Measurements from ENCODE around the gene TSACC. TPM values are rescaled to one million over a fixed set of nuclear protein-coding genes. Genes with fewer than 3 reads are reported as not detected.

The TSACC gene
- total and polyA plus RNA-seq, 4 donors, result 0.28 to 2.7 (median 0.60) TPM; not detected in 1

DNA sequence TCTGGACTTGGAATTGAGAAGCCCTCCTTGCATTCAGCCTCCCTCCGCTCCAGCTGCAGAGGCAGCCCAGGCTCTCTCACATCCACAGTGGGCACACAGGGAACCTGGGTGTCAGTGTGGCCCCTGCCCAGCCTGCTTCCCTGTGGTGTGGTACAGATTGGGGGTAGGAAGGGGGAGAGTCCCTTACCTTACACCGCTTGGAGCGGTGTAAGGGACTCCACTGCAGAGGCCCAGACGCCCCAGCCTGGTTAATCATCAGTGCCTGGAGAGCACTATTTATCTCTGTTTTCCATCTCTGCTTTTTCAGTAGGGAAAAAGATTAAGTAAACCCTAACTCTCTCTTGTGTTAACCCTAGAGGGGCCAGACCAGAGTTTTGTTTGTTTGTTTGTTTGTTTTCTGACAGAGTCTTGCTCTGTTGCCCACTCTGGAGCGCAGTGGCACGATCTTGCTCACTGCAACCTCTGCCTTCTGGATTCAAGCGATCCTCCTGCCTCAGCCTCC, 29.9 kb downstream of the TSACC start:
- Histone ChIP-seq H3K4me1 (ENCODE audit: control insufficient read depth in 4 of 4, insufficient read depth in 4 of 4, low read length in 3 of 4) (peaks cover 0 to 8% (median 4%) of the 10 kb centered on the region in 4 donors), H3K36me3 (ENCODE audit: control insufficient read depth in 4 of 4, insufficient read depth in 3 of 4, low read depth in 1 of 4, low read length in 3 of 4) (no peaks in the 10 kb centered on the region), H3K9me3 (ENCODE audit: control insufficient read depth in 4 of 4, low read length in 3 of 4) (no peaks in the 10 kb centered on the region), H3K27me3 (ENCODE audit: control insufficient read depth in 4 of 4, insufficient read depth in 4 of 4, low read length in 3 of 4) (no peaks in the 10 kb centered on the region), H3K4me3 (ENCODE audit: low read depth in 1 of 3, low read length in 3 of 3) (no peak overlapping the region), H3K27ac (ENCODE audit: low read depth in 1 of 2, low read length in 2 of 2) (no peak overlapping the region), H3K9ac (ENCODE audit: low read depth in 1 of 2, low read length in 2 of 2) (no peak overlapping the region)
- no peak for DNase-seq (ENCODE audit: low spot score)
- WGBS, result 83% methylated on average over 7 of the region's 7 CpGs
- TF ChIP-seq YY1 (IDR thresholded peaks at IDR 0.05) (no peak), FOXA2 (IDR thresholded peaks at IDR 0.05) (no peak), NR2F2 (IDR thresholded peaks at IDR 0.05) (no peak), GABPA (IDR thresholded peaks at IDR 0.05 in 1 of 2, conservative IDR thresholded peaks at IDR 0.05 in 1 of 2) (no peak), HNF4G (IDR thresholded peaks at IDR 0.05) (no peak), ATF3 (IDR thresholded peaks at IDR 0.05) (no peak), RAD21 (IDR thresholded peaks at IDR 0.05) (no peak), RXRA (IDR thresholded peaks at IDR 0.05) (no peak), SP1 (IDR thresholded peaks at IDR 0.05) (no peak), EGR1 (IDR thresholded peaks at IDR 0.05; ENCODE audit: low read depth in 2 of 2) (no peak), HNF4A (conservative IDR thresholded peaks at IDR 0.05) (no peak), TAF1 (conservative IDR thresholded peaks at IDR 0.05) (no peak), FOXA1 (IDR thresholded peaks at IDR 0.05) (no peak), JUND (IDR thresholded peaks at IDR 0.05) (no peak)
- TF ChIP-seq, protein P1, sequence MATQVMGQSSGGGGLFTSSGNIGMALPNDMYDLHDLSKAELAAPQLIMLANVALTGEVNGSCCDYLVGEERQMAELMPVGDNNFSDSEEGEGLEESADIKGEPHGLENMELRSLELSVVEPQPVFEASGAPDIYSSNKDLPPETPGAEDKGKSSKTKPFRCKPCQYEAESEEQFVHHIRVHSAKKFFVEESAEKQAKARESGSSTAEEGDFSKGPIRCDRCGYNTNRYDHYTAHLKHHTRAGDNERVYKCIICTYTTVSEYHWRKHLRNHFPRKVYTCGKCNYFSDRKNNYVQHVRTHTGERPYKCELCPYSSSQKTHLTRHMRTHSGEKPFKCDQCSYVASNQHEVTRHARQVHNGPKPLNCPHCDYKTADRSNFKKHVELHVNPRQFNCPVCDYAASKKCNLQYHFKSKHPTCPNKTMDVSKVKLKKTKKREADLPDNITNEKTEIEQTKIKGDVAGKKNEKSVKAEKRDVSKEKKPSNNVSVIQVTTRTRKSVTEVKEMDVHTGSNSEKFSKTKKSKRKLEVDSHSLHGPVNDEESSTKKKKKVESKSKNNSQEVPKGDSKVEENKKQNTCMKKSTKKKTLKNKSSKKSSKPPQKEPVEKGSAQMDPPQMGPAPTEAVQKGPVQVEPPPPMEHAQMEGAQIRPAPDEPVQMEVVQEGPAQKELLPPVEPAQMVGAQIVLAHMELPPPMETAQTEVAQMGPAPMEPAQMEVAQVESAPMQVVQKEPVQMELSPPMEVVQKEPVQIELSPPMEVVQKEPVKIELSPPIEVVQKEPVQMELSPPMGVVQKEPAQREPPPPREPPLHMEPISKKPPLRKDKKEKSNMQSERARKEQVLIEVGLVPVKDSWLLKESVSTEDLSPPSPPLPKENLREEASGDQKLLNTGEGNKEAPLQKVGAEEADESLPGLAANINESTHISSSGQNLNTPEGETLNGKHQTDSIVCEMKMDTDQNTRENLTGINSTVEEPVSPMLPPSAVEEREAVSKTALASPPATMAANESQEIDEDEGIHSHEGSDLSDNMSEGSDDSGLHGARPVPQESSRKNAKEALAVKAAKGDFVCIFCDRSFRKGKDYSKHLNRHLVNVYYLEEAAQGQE (IDR thresholded peaks at IDR 0.05), result no peak
- TF ChIP-seq, protein P2, sequence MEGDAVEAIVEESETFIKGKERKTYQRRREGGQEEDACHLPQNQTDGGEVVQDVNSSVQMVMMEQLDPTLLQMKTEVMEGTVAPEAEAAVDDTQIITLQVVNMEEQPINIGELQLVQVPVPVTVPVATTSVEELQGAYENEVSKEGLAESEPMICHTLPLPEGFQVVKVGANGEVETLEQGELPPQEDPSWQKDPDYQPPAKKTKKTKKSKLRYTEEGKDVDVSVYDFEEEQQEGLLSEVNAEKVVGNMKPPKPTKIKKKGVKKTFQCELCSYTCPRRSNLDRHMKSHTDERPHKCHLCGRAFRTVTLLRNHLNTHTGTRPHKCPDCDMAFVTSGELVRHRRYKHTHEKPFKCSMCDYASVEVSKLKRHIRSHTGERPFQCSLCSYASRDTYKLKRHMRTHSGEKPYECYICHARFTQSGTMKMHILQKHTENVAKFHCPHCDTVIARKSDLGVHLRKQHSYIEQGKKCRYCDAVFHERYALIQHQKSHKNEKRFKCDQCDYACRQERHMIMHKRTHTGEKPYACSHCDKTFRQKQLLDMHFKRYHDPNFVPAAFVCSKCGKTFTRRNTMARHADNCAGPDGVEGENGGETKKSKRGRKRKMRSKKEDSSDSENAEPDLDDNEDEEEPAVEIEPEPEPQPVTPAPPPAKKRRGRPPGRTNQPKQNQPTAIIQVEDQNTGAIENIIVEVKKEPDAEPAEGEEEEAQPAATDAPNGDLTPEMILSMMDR (IDR thresholded peaks at IDR 0.05; ENCODE audit: low read depth, low read length, missing input control), result no peak
- TF ChIP-seq, protein P3, sequence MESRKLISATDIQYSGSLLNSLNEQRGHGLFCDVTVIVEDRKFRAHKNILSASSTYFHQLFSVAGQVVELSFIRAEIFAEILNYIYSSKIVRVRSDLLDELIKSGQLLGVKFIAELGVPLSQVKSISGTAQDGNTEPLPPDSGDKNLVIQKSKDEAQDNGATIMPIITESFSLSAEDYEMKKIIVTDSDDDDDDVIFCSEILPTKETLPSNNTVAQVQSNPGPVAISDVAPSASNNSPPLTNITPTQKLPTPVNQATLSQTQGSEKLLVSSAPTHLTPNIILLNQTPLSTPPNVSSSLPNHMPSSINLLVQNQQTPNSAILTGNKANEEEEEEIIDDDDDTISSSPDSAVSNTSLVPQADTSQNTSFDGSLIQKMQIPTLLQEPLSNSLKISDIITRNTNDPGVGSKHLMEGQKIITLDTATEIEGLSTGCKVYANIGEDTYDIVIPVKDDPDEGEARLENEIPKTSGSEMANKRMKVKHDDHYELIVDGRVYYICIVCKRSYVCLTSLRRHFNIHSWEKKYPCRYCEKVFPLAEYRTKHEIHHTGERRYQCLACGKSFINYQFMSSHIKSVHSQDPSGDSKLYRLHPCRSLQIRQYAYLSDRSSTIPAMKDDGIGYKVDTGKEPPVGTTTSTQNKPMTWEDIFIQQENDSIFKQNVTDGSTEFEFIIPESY (IDR thresholded peaks at IDR 0.05), result no peak
- TF ChIP-seq, protein P4, sequence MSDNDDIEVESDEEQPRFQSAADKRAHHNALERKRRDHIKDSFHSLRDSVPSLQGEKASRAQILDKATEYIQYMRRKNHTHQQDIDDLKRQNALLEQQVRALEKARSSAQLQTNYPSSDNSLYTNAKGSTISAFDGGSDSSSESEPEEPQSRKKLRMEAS (IDR thresholded peaks at IDR 0.05), result no peak
